Loucy (cell line): Measurements from ENCODE around the gene C16orf95.

Source experiments
- H2AFZ ChIP-seq: fragments of 200-600 bp; sonication (generic); 2 replicates; pipeline ENCODE4 v1.6.0; 2016; ENCODE audit warnings: antibody characterized with exemption, mild to moderate bottlenecking, low read length, moderate library complexity
- H3F3A ChIP-seq: fragments of 200-600 bp; 2 replicates; pipeline ENCODE4 v1.6.0; 2016; ENCODE audit warnings: antibody characterized with exemption, low read depth, mild to moderate bottlenecking
- H3K27me3 ChIP-seq: fragments of 200-600 bp; sonication (generic); 2 replicates; pipeline ENCODE4 v1.6.1; 2014; ENCODE audit warnings: low read length, mild to moderate bottlenecking; ENCODE audit not compliant: insufficient read depth, poor library complexity, severe bottlenecking
- H3K36me3 ChIP-seq: fragments of 200-600 bp; sonication (generic); 2 replicates; pipeline ENCODE4 v1.6.1; 2016; ENCODE audit warnings: low read length; ENCODE audit not compliant: insufficient read depth
- H3K4me1 ChIP-seq: fragments of 200-600 bp; sonication (generic); 2 replicates; pipeline ENCODE4 v1.5.1; 2014; ENCODE audit warnings: low read length, mild to moderate bottlenecking; ENCODE audit not compliant: insufficient read depth, poor library complexity, severe bottlenecking
- H3K4me2 ChIP-seq: fragments of 200-600 bp; sonication (generic); 2 replicates; pipeline ENCODE4 v1.6.0; 2014; ENCODE audit warnings: antibody characterized with exemption, low read length, low read depth, mild to moderate bottlenecking; ENCODE audit not compliant: poor library complexity, severe bottlenecking
- H3K4me3 ChIP-seq: fragments of 200-600 bp; sonication (generic); 2 replicates; pipeline ENCODE4 v1.5.1; 2014; ENCODE audit warnings: low read length, mild to moderate bottlenecking, mixed read lengths; ENCODE audit not compliant: poor library complexity, severe bottlenecking
- H3K79me2 ChIP-seq: fragments of 200-600 bp; sonication (generic); 2 replicates; pipeline ENCODE4 v1.6.1; 2014; ENCODE audit warnings: low read length; ENCODE audit not compliant: insufficient read depth
- H3K9ac ChIP-seq: fragments of 200-600 bp; sonication (generic); 2 replicates; pipeline ENCODE4 v1.6.0; 2014; ENCODE audit warnings: mild to moderate bottlenecking, low read depth, low read length, moderate library complexity; ENCODE audit not compliant: poor library complexity, severe bottlenecking
- H3K9me2 ChIP-seq: fragments of 200-600 bp; sonication (generic); replicated peaks from 2 replicates; pipeline ENCODE4 v1.6.1; 2016; ENCODE audit warnings: low read depth, low read length, mixed read lengths
- H3K9me3 ChIP-seq: fragments of 200-600 bp; sonication (generic); 2 replicates; pipeline ENCODE4 v1.6.1; 2014; ENCODE audit warnings: mild to moderate bottlenecking, antibody characterized with exemption, low read length, low read depth; ENCODE audit not compliant: insufficient read depth
- H4K20me1 ChIP-seq: fragments of 200-600 bp; sonication (generic); 2 replicates; pipeline ENCODE4 v1.6.0; 2014; ENCODE audit warnings: antibody characterized with exemption, low read length, mild to moderate bottlenecking; ENCODE audit not compliant: insufficient read depth, poor library complexity, severe bottlenecking
- CTCF ChIP-seq: fragments of 200-600 bp; sonication (generic); conservative IDR thresholded peaks from 2 replicates; pipeline ENCODE4 v1.5.1; 2014; ENCODE audit warnings: mild to moderate bottlenecking, antibody characterized with exemption, low read length
- EZH2phosphoT487 ChIP-seq: fragments of 200-600 bp; IDR thresholded peaks from 2 replicates; pipeline ENCODE4 v1.6.1; 2018; ENCODE audit warnings: antibody characterized with exemption, mild to moderate bottlenecking, moderate library complexity, borderline replicate concordance

C16orf95 gene

GRCh38 chr16:87295259-87295658 is 21.9 kb downstream of the C16orf95 start:
- Histone ChIP-seq H3F3A (no peaks in the 10 kb centered on the region), H4K20me1 (no peaks in the 10 kb centered on the region), H3K9me3 (no peaks in the 10 kb centered on the region), H3K4me3 (no peak overlapping the region), H3K4me1 (peaks cover 6% of the 10 kb centered on the region), H3K79me2 (no peaks in the 10 kb centered on the region), H3K9ac (no peak overlapping the region), H2AFZ (no peak overlapping the region), H3K36me3 (no peaks in the 10 kb centered on the region), H3K27me3 (no peaks in the 10 kb centered on the region), H3K9me2 (no peaks in the 10 kb centered on the region), H3K4me2 (no peak overlapping the region)
- TF ChIP-seq EZH2phosphoT487: no peak
- TF ChIP-seq CTCF: no peak

GRCh38 chr16:87293990-87294389 is 23.2 kb downstream of the C16orf95 start:
- H4K20me1 ChIP-seq: no peaks in the 10 kb centered on the region
- no peak overlapping the region for H3K9ac ChIP-seq
- H3K4me3 ChIP-seq: no peak overlapping the region
- H3F3A ChIP-seq: no peaks in the 10 kb centered on the region
- H3K4me2 ChIP-seq: no peak overlapping the region
- no peaks in the 10 kb centered on the region for H3K9me3 ChIP-seq
- no peak overlapping the region for H2AFZ ChIP-seq
- H3K9me2 ChIP-seq: no peaks in the 10 kb centered on the region
- H3K27me3 ChIP-seq: no peaks in the 10 kb centered on the region
- peaks cover 9% of the 10 kb centered on the region for H3K4me1 ChIP-seq
- no peaks in the 10 kb centered on the region for H3K79me2 ChIP-seq
- H3K36me3 ChIP-seq: no peaks in the 10 kb centered on the region
- no peak for TF ChIP-seq EZH2phosphoT487
- no peak for TF ChIP-seq CTCF

DNA sequence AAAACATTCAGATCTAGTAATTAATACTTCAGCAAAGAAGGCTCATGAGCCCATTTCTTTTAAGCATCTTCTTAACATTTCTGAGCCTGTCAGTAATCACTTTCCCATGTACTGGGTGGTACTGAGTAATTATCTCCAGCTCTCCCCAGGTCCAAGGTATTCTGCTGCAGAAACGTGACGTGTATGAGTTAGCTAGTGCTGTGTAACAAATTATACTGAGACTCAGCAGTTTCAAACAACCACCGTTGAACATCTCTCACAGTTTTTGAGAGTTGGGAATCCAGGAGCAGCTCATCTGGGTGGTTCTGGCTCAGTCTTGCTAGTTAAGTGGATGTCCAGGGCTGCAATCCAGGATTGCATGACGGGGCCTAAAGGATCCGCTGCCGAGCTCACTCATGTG is 25.2 kb downstream of the C16orf95 start:
- Histone ChIP-seq H2AFZ (no peak overlapping the region), H3F3A (no peaks in the 10 kb centered on the region), H4K20me1 (no peaks in the 10 kb centered on the region), H3K4me3 (no peak overlapping the region), H3K9ac (no peak overlapping the region), H3K4me1 (peaks cover 4% of the 10 kb centered on the region), H3K27me3 (no peaks in the 10 kb centered on the region), H3K9me2 (no peaks in the 10 kb centered on the region), H3K79me2 (no peaks in the 10 kb centered on the region), H3K36me3 (no peaks in the 10 kb centered on the region), H3K9me3 (no peaks in the 10 kb centered on the region), H3K4me2 (no peak overlapping the region)
- TF ChIP-seq CTCF: no peak
